GM23248 (cell line): ENCODE results near the gene CCDC169. TPM values are rescaled to one million over a fixed set of nuclear protein-coding genes. Genes with fewer than 3 reads are reported as not detected.

Source experiments
- DNase-seq: peaks from one replicate; pipeline ENCODE4 v3.0.0-alpha.2; 2015
- H2AFZ ChIP-seq: fragments of 200-600 bp; sonication (generic); 2 replicates; pipeline ENCODE4 v1.6.1; 2016; ENCODE audit warnings: antibody characterized with exemption
- H3F3A ChIP-seq: fragments of 200-600 bp; sonication (generic); 2 replicates; pipeline ENCODE4 v1.6.1; 2016; ENCODE audit warnings: mild to moderate bottlenecking, antibody characterized with exemption, mixed run types; ENCODE audit not compliant: insufficient read depth
- H3K27ac ChIP-seq: fragments of 200-600 bp; sonication (generic); 2 replicates; pipeline ENCODE4 v1.5.1; 2016; ENCODE audit warnings: mild to moderate bottlenecking
- H3K27me3 ChIP-seq: fragments of 200-600 bp; sonication (generic); replicated peaks from 2 replicates; pipeline ENCODE4 v1.6.1; 2016; ENCODE audit warnings: mild to moderate bottlenecking; ENCODE audit not compliant: insufficient read depth
- H3K36me3 ChIP-seq: fragments of 200-600 bp; sonication (generic); 2 replicates; pipeline ENCODE4 v1.6.1; 2016; ENCODE audit warnings: low read depth, mild to moderate bottlenecking
- H3K4me1 ChIP-seq: fragments of 200-600 bp; sonication (generic); 2 replicates; pipeline ENCODE4 v1.6.1; 2016; ENCODE audit warnings: mild to moderate bottlenecking; ENCODE audit not compliant: insufficient read depth
- H3K4me2 ChIP-seq: fragments of 200-600 bp; sonication (generic); one replicate; pipeline ENCODE4 v1.6.1; 2016; ENCODE audit warnings: mild to moderate bottlenecking; ENCODE audit not compliant: unreplicated experiment
- H3K4me3 ChIP-seq: fragments of 200-600 bp; sonication (generic); 2 replicates; pipeline ENCODE4 v1.5.1; 2016; ENCODE audit warnings: mild to moderate bottlenecking
- H3K79me2 ChIP-seq: fragments of 200-600 bp; sonication (generic); 2 replicates; pipeline ENCODE4 v1.6.1; 2016; ENCODE audit warnings: mild to moderate bottlenecking; ENCODE audit not compliant: insufficient read depth
- H3K9ac ChIP-seq: fragments of 200-600 bp; sonication (generic); 2 replicates; pipeline ENCODE4 v1.6.1; 2016; ENCODE audit warnings: mild to moderate bottlenecking
- H3K9me2 ChIP-seq: fragments of 200-600 bp; sonication (generic); 2 replicates; pipeline ENCODE4 v1.6.1; 2016; ENCODE audit warnings: mixed run types, mild to moderate bottlenecking, moderate library complexity; ENCODE audit not compliant: insufficient read depth
- H3K9me3 ChIP-seq: fragments of 200-600 bp; sonication (generic); one replicate; pipeline ENCODE4 v1.6.1; 2017; ENCODE audit warnings: low read depth
- H4K20me1 ChIP-seq: fragments of 200-600 bp; sonication (generic); 2 replicates; pipeline ENCODE4 v1.6.0; 2016; ENCODE audit not compliant: insufficient read depth
- EZH2 ChIP-seq: fragments of 200-600 bp; sonication (generic); IDR thresholded peaks from 2 replicates; pipeline ENCODE4 v1.6.1; 2018; ENCODE audit warnings: antibody characterized with exemption, mild to moderate bottlenecking; ENCODE audit not compliant: insufficient read depth, poor library complexity, severe bottlenecking
- EZH2phosphoT487 ChIP-seq: fragments of 200-600 bp; sonication (generic); IDR thresholded peaks from 2 replicates; pipeline ENCODE4 v1.6.1; 2018; ENCODE audit warnings: antibody characterized with exemption, moderate library complexity, mild to moderate bottlenecking, low read depth; ENCODE audit not compliant: insufficient read depth
- WGBS, 2 experiments: methylation state at CpG; one replicate each; pipeline ENCODE4 v1.1.6; 2015 to 2017; ENCODE audit warnings: low lambda C conversion rate in 2 of 2, low coverage in 1 of 2; ENCODE audit errors: missing lambda C conversion rate in 2 of 2; 5-methylcytosine and 5-hydroxymethylcytosine counted together
- in situ Hi-C: fragments of 300-500 bp; cut with MboI; formaldehyde crosslinking; loops from 2 replicates; pipeline ENCODE4 v1.15.0; 2020
- polyA plus RNA-seq: library from polyadenylated mRNA; unstranded; fragments of >200 nt; fragmentation: Nextera tagmentation; extraction: Ambion mirVana; gene quantifications from 2 replicates; pipeline ENCODE4 v1.2.1, GENCODE V29; 2016
- total RNA-seq: library from RNA; depleted of rRNA; stranded (reverse); fragments of >200 nt; shearing (Covaris generic); gene quantifications from 2 replicates; pipeline ENCODE4 v1.2.3, GENCODE V29; 2014

The CCDC169 gene
- total and polyA plus RNA-seq, 2 experiments from 2014 or later = 0.22 to 0.63 TPM

DNA sequence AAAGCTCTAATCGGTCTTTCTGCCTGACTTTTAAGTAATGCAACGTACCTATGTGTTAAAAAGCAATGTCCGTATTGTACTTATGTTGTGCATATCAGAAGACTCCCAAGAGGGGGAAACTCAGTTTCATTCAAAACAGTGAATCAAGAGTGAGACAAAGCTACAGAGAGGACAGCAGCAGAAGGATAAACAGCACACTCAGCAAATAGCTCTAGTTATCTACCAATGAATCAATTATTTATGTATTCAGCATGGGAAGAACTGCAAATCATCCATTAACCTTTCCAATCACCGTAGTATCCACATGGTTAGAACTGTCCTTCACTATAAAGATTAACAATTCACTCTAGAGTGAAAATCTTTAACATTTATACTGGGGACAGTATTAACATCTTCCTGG, 46.6 kb downstream of the CCDC169 start:
- Histone ChIP-seq H3K4me1 (no peaks in the 10 kb centered on the region), H4K20me1 (no peaks in the 10 kb centered on the region), H3K4me3 (no peak overlapping the region), H3K79me2 (no peaks in the 10 kb centered on the region), H3K27ac (no peak overlapping the region), H2AFZ (no peak overlapping the region), H3K27me3 (no peaks in the 10 kb centered on the region), H3F3A (no peaks in the 10 kb centered on the region), H3K4me2 (no peak overlapping the region), H3K9me2 (no peaks in the 10 kb centered on the region), H3K9me3 (no peaks in the 10 kb centered on the region), H3K36me3 (no peaks in the 10 kb centered on the region), H3K9ac (no peak overlapping the region)
- 81 to 85% methylated on average over 4 of the region's 4 CpGs for WGBS, 2 experiments
- in situ Hi-C loops = no loop called here
- DNase-seq = no peak
- TF ChIP-seq EZH2 = no peak

GRCh38 chr13:36248700-36249099, 48.9 kb downstream of the CCDC169 start:
- no peak for DNase-seq

DNA sequence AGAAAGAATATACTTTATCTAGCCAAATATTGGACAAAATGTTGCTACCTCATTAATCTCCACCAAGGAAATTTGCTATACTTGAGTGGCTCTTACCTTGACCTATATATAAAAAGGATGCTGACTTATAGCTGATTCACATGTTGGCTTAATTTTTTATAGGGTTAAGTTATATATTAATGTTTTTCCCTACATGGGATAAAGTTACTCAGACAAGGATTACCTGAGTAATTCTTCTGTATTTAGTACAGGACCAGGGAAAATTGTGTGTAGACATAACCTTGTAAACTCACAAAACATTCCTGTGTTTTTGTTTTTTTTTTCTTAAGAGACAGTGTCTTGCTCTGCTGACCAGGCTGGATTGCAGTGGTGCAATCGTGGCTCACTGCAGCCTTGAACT, 52.6 kb downstream of the CCDC169 start:
- H3K36me3 ChIP-seq = no peaks in the 10 kb centered on the region
- H3K27ac ChIP-seq = no peak overlapping the region
- no peak overlapping the region for H3K4me2 ChIP-seq
- no peaks in the 10 kb centered on the region for H3K4me1 ChIP-seq
- in situ Hi-C loops = no loop called here
- H3K4me3 ChIP-seq = no peak overlapping the region
- 33 to 35% methylated on average over 1 of the region's 1 CpG for WGBS, 2 experiments
- no peaks in the 10 kb centered on the region for H3K9me2 ChIP-seq
- H3F3A ChIP-seq = no peaks in the 10 kb centered on the region
- H4K20me1 ChIP-seq = no peaks in the 10 kb centered on the region
- no peak overlapping the region for H2AFZ ChIP-seq
- TF ChIP-seq EZH2phosphoT487 (no peak), EZH2 (no peak)
- no peak overlapping the region for H3K9ac ChIP-seq
- no peaks in the 10 kb centered on the region for H3K27me3 ChIP-seq
- no peak for DNase-seq
- H3K9me3 ChIP-seq = no peaks in the 10 kb centered on the region
- no peaks in the 10 kb centered on the region for H3K79me2 ChIP-seq

More at GRCh38 chr13:36248700-36249099, 48.9 kb downstream of the CCDC169 start:
- Histone ChIP-seq H3K36me3 (no peaks in the 10 kb centered on the region), H2AFZ (no peak overlapping the region), H3K9me3 (no peaks in the 10 kb centered on the region), H3K27ac (no peak overlapping the region), H3K9ac (no peak overlapping the region), H3K4me3 (no peak overlapping the region), H3K9me2 (no peaks in the 10 kb centered on the region), H3F3A (no peaks in the 10 kb centered on the region), H3K27me3 (no peaks in the 10 kb centered on the region), H3K79me2 (no peaks in the 10 kb centered on the region), H3K4me1 (no peaks in the 10 kb centered on the region), H4K20me1 (no peaks in the 10 kb centered on the region), H3K4me2 (no peak overlapping the region)
- TF ChIP-seq EZH2 (no peak), EZH2phosphoT487 (no peak)
- in situ Hi-C loops = no loop called here

DNA sequence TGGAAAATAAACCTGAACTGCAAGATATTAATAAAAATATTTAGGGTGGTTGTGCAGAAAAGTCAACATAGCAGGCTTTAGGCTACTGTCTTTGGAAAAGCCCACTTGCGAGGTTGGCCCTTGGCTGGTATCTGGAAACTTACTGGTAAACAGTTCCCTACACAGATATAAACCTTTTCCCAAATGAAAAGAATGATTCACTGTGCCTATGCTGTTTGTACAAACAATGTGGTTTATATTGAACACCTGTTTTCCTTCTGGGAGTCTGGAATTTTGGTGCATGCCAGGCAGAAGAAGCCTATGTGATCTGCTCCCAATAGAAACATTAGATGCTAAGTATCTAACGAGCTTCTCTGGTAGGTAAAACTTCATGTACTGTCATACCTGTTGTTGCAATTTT, 53.5 kb downstream of the CCDC169 start:
- TF ChIP-seq EZH2 (no peak), EZH2phosphoT487 (no peak)
- Histone ChIP-seq H4K20me1 (no peaks in the 10 kb centered on the region), H3K9me3 (no peaks in the 10 kb centered on the region), H3K4me1 (no peaks in the 10 kb centered on the region), H3K9ac (no peak overlapping the region), H2AFZ (no peak overlapping the region), H3K36me3 (no peaks in the 10 kb centered on the region), H3K4me2 (no peak overlapping the region), H3K9me2 (no peaks in the 10 kb centered on the region), H3K27ac (no peak overlapping the region), H3K4me3 (no peak overlapping the region), H3F3A (no peaks in the 10 kb centered on the region), H3K27me3 (no peaks in the 10 kb centered on the region), H3K79me2 (no peaks in the 10 kb centered on the region)
- 53 to 58% methylated on average over 2 of the region's 2 CpGs for WGBS, 2 experiments
- in situ Hi-C loops = no loop called here
- no peak for DNase-seq

GRCh38 chr13:36242761-36243160, 54.9 kb downstream of the CCDC169 start:
- Histone ChIP-seq H3K27ac (no peak overlapping the region), H3K4me2 (no peak overlapping the region), H3K4me1 (no peaks in the 10 kb centered on the region), H2AFZ (no peak overlapping the region), H4K20me1 (no peaks in the 10 kb centered on the region), H3K9me2 (no peaks in the 10 kb centered on the region), H3K36me3 (no peaks in the 10 kb centered on the region), H3K27me3 (no peaks in the 10 kb centered on the region), H3K9ac (no peak overlapping the region), H3K79me2 (no peaks in the 10 kb centered on the region), H3K4me3 (no peak overlapping the region), H3K9me3 (no peaks in the 10 kb centered on the region), H3F3A (no peaks in the 10 kb centered on the region)
- TF ChIP-seq EZH2phosphoT487 = no peak
- TF ChIP-seq EZH2 = no peak
- DNase-seq = no peak
- in situ Hi-C loops = no loop called here
- WGBS, 2 experiments = 91 to 97% methylated on average over 2 of the region's 2 CpGs
